ENCODE results near the gene WRNIP1.

WRNIP1 gene

GRCh38 chr6:2823104-2823850 lies 58.1 kb downstream of the WRNIP1 start:
- TF ChIP-seq CTCF (conservative IDR thresholded peaks at IDR 0.05; ENCODE audit: low read depth, low read length): no peak
- H3K4me3 ChIP-seq (ENCODE audit: low read length): no peak overlapping the region
- DNase-seq (ENCODE audit: low read depth): no peak

GRCh38 chr6:2826131-2826530 lies 60.9 kb downstream of the WRNIP1 start:
- no peak overlapping the region for H3K4me3 ChIP-seq (ENCODE audit: low read length)
- DNase-seq (ENCODE audit: low read depth): no peak
- TF ChIP-seq CTCF (conservative IDR thresholded peaks at IDR 0.05; ENCODE audit: low read depth, low read length): no peak

GRCh38 chr6:2827142-2827541 lies 61.9 kb downstream of the WRNIP1 start:
- no peak overlapping the region for H3K4me3 ChIP-seq (ENCODE audit: low read length)
- no peak for DNase-seq (ENCODE audit: low read depth)
- no peak for TF ChIP-seq CTCF (conservative IDR thresholded peaks at IDR 0.05; ENCODE audit: low read depth, low read length)

- TF ChIP-seq CTCF (conservative IDR thresholded peaks at IDR 0.05; ENCODE audit: low read depth, low read length): no peak
- DNase-seq (ENCODE audit: low read depth): no peak
- H3K4me3 ChIP-seq (ENCODE audit: low read length): no peak overlapping the region
These were observed 63.4 kb downstream of the WRNIP1 start for GRCh38 chr6:2828629-2829028.

GRCh38 chr6:2829253-2829652 lies 64.1 kb downstream of the WRNIP1 start:
- DNase-seq (ENCODE audit: low read depth): no peak
- TF ChIP-seq CTCF (conservative IDR thresholded peaks at IDR 0.05; ENCODE audit: low read depth, low read length): no peak
- H3K4me3 ChIP-seq (ENCODE audit: low read length): no peak overlapping the region

GRCh38 chr6:2830183-2830582 lies 65.0 kb downstream of the WRNIP1 start:
- H3K4me3 ChIP-seq (ENCODE audit: low read length): no peak overlapping the region
- no peak for DNase-seq (ENCODE audit: low read depth)
- no peak for TF ChIP-seq CTCF (conservative IDR thresholded peaks at IDR 0.05; ENCODE audit: low read depth, low read length)

- no peak for TF ChIP-seq CTCF (conservative IDR thresholded peaks at IDR 0.05; ENCODE audit: low read depth, low read length)
- H3K4me3 ChIP-seq (ENCODE audit: low read length): no peak overlapping the region
- no peak for DNase-seq (ENCODE audit: low read depth)
These were observed 66.2 kb downstream of the WRNIP1 start for GRCh38 chr6:2831392-2831791.

All from retinal pigment epithelial cell (primary cell).